ENCODE results near the gene FER1L5. TPM values are rescaled to one million over a fixed set of nuclear protein-coding genes. Genes with fewer than 3 reads are reported as not detected.

Gene FER1L5
- total RNA-seq, 1 experiment from 2014 or later: 1.2 TPM

DNA sequence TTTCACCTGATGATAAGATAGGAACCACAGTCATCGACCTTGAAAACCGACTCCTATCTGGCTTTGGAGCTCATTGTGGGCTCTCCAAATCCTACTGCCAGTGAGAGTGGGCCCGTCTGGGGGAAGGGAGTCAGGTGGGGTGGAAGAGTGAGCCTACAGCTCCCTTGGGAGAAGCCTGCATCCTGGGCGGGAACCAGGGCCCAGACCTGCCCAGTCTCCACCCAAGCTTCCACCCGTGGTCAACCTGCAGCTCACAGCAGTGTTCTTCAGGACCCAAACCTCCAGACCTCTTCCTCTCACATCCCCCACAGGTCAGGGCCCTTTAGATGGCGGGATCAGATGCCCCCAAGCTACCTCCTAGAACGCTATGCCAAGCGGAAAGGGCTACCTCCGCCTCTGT lies 57.1 kb downstream of the FER1L5 start:
- intact Hi-C loops (cut with micrococcal nuclease; ENCODE audit: unreplicated experiment): no loop called here
- BruUV-seq (replicated peaks): no TSS peak
- ChIA-PET CTCF (no interaction called here), POLR2A (ENCODE audit: low non-redundant PET) (no interaction called here)
- no peak overlapping the region for H3K27ac ChIP-seq (ENCODE audit: low read depth, low read length, poor library complexity, severe bottlenecking)
- no peaks in the 10 kb centered on the region for H3K27me3 ChIP-seq (replicated peaks; ENCODE audit: insufficient read depth, low read depth, low read length, poor library complexity)
- H3K4me3 ChIP-seq (ENCODE audit: low read depth, low read length, poor library complexity, severe bottlenecking): no peak overlapping the region
- H3K36me3 ChIP-seq (ENCODE audit: insufficient read depth, low read length, poor library complexity, severe bottlenecking): no peaks in the 10 kb centered on the region
- H3K4me1 ChIP-seq (ENCODE audit: insufficient read depth, low read length, poor library complexity, severe bottlenecking): no peaks in the 10 kb centered on the region
- no peaks in the 10 kb centered on the region for H3K9me3 ChIP-seq (ENCODE audit: low read depth, low read length, poor library complexity, severe bottlenecking)
- no peak for DNase-seq (ENCODE audit: low spot score)
- TF ChIP-seq CTCF (conservative IDR thresholded peaks at IDR 0.05; ENCODE audit: low read depth, low read length) (no peak), EZH2 (IDR thresholded peaks at IDR 0.05; ENCODE audit: borderline replicate concordance, low read depth, low read length, poor library complexity, severe bottlenecking) (no peak)

DNA sequence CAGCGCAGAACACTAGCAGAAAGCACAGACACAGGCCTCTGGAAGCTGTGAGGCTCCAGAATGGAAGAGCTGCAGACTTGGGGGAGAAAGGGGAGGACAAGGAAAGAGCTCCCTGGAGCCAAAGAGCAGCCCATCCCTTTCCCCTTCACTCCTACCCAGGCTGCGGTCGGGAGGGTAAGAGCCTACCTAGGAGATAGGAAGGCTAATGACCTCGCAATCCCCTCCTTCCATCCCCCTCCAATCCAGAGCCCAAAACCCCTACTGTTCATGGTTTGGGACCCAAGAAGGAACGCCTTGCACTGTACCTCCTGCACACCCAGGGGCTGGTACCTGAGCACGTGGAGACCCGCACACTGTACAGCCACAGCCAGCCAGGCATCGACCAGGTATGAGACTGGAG lies 57.5 kb downstream of the FER1L5 start:
- ChIA-PET CTCF (no interaction called here), POLR2A (ENCODE audit: low non-redundant PET) (no interaction called here)
- Histone ChIP-seq H3K27me3 (replicated peaks; ENCODE audit: insufficient read depth, low read depth, low read length, poor library complexity) (no peaks in the 10 kb centered on the region), H3K9me3 (ENCODE audit: low read depth, low read length, poor library complexity, severe bottlenecking) (no peaks in the 10 kb centered on the region), H3K27ac (ENCODE audit: low read depth, low read length, poor library complexity, severe bottlenecking) (no peak overlapping the region), H3K4me1 (ENCODE audit: insufficient read depth, low read length, poor library complexity, severe bottlenecking) (no peaks in the 10 kb centered on the region), H3K36me3 (ENCODE audit: insufficient read depth, low read length, poor library complexity, severe bottlenecking) (no peaks in the 10 kb centered on the region), H3K4me3 (ENCODE audit: low read depth, low read length, poor library complexity, severe bottlenecking) (no peak overlapping the region)
- intact Hi-C loops (cut with micrococcal nuclease; ENCODE audit: unreplicated experiment): no loop called here
- TF ChIP-seq EZH2 (IDR thresholded peaks at IDR 0.05; ENCODE audit: borderline replicate concordance, low read depth, low read length, poor library complexity, severe bottlenecking) (no peak), CTCF (conservative IDR thresholded peaks at IDR 0.05; ENCODE audit: low read depth, low read length) (no peak)
- no peak for DNase-seq (ENCODE audit: low spot score)
- BruUV-seq (replicated peaks): no TSS peak

GRCh38 chr2:96701636-96702035 lies 59.1 kb downstream of the FER1L5 start:
- no TSS peak for BruUV-seq (replicated peaks)
- ChIA-PET CTCF (no interaction called here), POLR2A (ENCODE audit: low non-redundant PET) (no interaction called here)

More at GRCh38 chr2:96701636-96702035, 59.1 kb downstream of the FER1L5 start:
- TF ChIP-seq CTCF (conservative IDR thresholded peaks at IDR 0.05; ENCODE audit: low read depth, low read length) (no peak), EZH2 (IDR thresholded peaks at IDR 0.05; ENCODE audit: borderline replicate concordance, low read depth, low read length, poor library complexity, severe bottlenecking) (no peak)
- intact Hi-C loops (cut with micrococcal nuclease; ENCODE audit: unreplicated experiment): no loop called here
- Histone ChIP-seq H3K4me1 (ENCODE audit: insufficient read depth, low read length, poor library complexity, severe bottlenecking) (no peaks in the 10 kb centered on the region), H3K36me3 (ENCODE audit: insufficient read depth, low read length, poor library complexity, severe bottlenecking) (peaks cover 6% of the 10 kb centered on the region), H3K27ac (ENCODE audit: low read depth, low read length, poor library complexity, severe bottlenecking) (no peak overlapping the region), H3K27me3 (replicated peaks; ENCODE audit: insufficient read depth, low read depth, low read length, poor library complexity) (no peaks in the 10 kb centered on the region), H3K4me3 (ENCODE audit: low read depth, low read length, poor library complexity, severe bottlenecking) (no peak overlapping the region), H3K9me3 (ENCODE audit: low read depth, low read length, poor library complexity, severe bottlenecking) (no peaks in the 10 kb centered on the region)
- DNase-seq (ENCODE audit: low spot score): no peak
